Neuronal stem cell (in vitro differentiated cells): ENCODE measurements around the gene PKP4.

Experiments
- DNase-seq: peaks from one replicate; pipeline ENCODE4 v3.0.0-alpha.2; 2013; ENCODE audit warnings: low spot score
- H2AFZ ChIP-seq: one replicate; pipeline ENCODE4 v1.6.1; 2013; ENCODE audit warnings: mild to moderate bottlenecking, low read length, inconsistent platforms
- H2AK5ac ChIP-seq: 2 replicates; pipeline ENCODE4 v1.6.1; 2013; ENCODE audit warnings: low read depth, mild to moderate bottlenecking, inconsistent platforms, low read length, moderate library complexity, mixed read lengths
- H2BK120ac ChIP-seq: 2 replicates; pipeline ENCODE4 v1.6.1; 2013; ENCODE audit warnings: low read depth, mild to moderate bottlenecking, inconsistent platforms, low read length, moderate library complexity, mixed read lengths
- H2BK12ac ChIP-seq: one replicate; pipeline ENCODE4 v1.6.1; 2013; ENCODE audit warnings: low read length, inconsistent platforms
- H2BK15ac ChIP-seq: 2 replicates; pipeline ENCODE4 v1.6.1; 2013; ENCODE audit warnings: mild to moderate bottlenecking, low read length, inconsistent platforms, mixed read lengths
- H2BK5ac ChIP-seq: one replicate; pipeline ENCODE4 v1.6.1; 2013; ENCODE audit warnings: inconsistent platforms, mild to moderate bottlenecking, low read length, moderate library complexity
- H3K14ac ChIP-seq: one replicate; pipeline ENCODE4 v1.6.1; 2013; ENCODE audit warnings: low read length, inconsistent platforms
- H3K18ac ChIP-seq: 2 replicates; pipeline ENCODE4 v1.6.1; 2013; ENCODE audit warnings: low read length, inconsistent platforms
- H3K23ac ChIP-seq: 2 replicates; pipeline ENCODE4 v1.6.1; 2013; ENCODE audit warnings: low read depth, mild to moderate bottlenecking, mixed read lengths, low read length, inconsistent platforms; ENCODE audit not compliant: poor library complexity
- H3K27ac ChIP-seq: replicated peaks from 3 replicates; pipeline ENCODE4 v1.5.1; 2013; ENCODE audit warnings: low read length, inconsistent platforms
- H3K27me3 ChIP-seq, 3 experiments: 2 replicates each; pipeline ENCODE4 v1.6.1; 2013; ENCODE audit warnings: low read length in 3 of 3, mild to moderate bottlenecking in 2 of 3, inconsistent platforms in 1 of 3, low read depth in 1 of 3, mixed read lengths in 1 of 3, moderate library complexity in 1 of 3; ENCODE audit not compliant: control insufficient read depth in 3 of 3, insufficient read depth in 3 of 3
- H3K36me3 ChIP-seq, 2 donors: replicated peaks in 1 of 2; 2 replicates each; pipeline ENCODE4 v1.6.1; 2013; ENCODE audit warnings: low read length in 2 of 2; ENCODE audit not compliant: control insufficient read depth in 2 of 2, insufficient read depth in 2 of 2
- H3K4ac ChIP-seq: 2 replicates; pipeline ENCODE4 v1.6.1; 2013; ENCODE audit warnings: inconsistent platforms, mild to moderate bottlenecking, low read length, moderate library complexity
- H3K4me1 ChIP-seq, 2 donors: 1 replicate in 1 of 2; 2 replicates in 1 of 2; pipeline ENCODE4 v1.6.1; 2013; ENCODE audit warnings: low read length in 2 of 2, low read depth in 1 of 2; ENCODE audit not compliant: control insufficient read depth in 2 of 2, insufficient read depth in 1 of 2
- H3K4me2 ChIP-seq: one replicate; pipeline ENCODE4 v1.6.1; 2013; ENCODE audit warnings: mild to moderate bottlenecking, low read length, inconsistent platforms; ENCODE audit not compliant: insufficient read depth, poor library complexity, severe bottlenecking
- H3K4me3 ChIP-seq, 2 donors: 2 replicates each; pipeline ENCODE4 v1.5.1; 2013; ENCODE audit warnings: low read length in 2 of 2, mild to moderate bottlenecking in 2 of 2, inconsistent platforms in 1 of 2, moderate library complexity in 1 of 2
- H3K79me1 ChIP-seq: one replicate; pipeline ENCODE4 v1.6.1; 2013; ENCODE audit warnings: low read depth, mild to moderate bottlenecking, inconsistent platforms, low read length, moderate library complexity
- H3K9ac ChIP-seq: one replicate; pipeline ENCODE4 v1.6.1; 2013; ENCODE audit warnings: mild to moderate bottlenecking, low read depth, low read length, inconsistent platforms; ENCODE audit not compliant: poor library complexity
- H3K9me3 ChIP-seq, 2 donors: replicated peaks in 1 of 2; 2 replicates each; pipeline versions ENCODE3 to v1.6.1; 2013; ENCODE audit warnings: low read length in 2 of 2, mild to moderate bottlenecking in 2 of 2, inconsistent platforms in 1 of 2, low read depth in 1 of 2, mixed read lengths in 1 of 2, moderate library complexity in 1 of 2; ENCODE audit not compliant: control insufficient read depth in 2 of 2, insufficient read depth in 1 of 2
- H4K8ac ChIP-seq: one replicate; pipeline ENCODE4 v1.6.1; 2013; ENCODE audit warnings: low read depth, mild to moderate bottlenecking, inconsistent platforms, low read length, moderate library complexity
- H4K91ac ChIP-seq: one replicate; pipeline ENCODE4 v1.6.1; 2013; ENCODE audit warnings: low read length, low read depth, mild to moderate bottlenecking, inconsistent platforms; ENCODE audit not compliant: poor library complexity
- WGBS, 2 donors: extraction: QIAGEN DNeasy Blood & Tissue Kit; methylation state at CpG; one replicate each; pipeline ENCODE4 v1.1.7; 2013; ENCODE audit warnings: missing lambda C conversion rate in 2 of 2, mixed read lengths in 1 of 2; ENCODE audit not compliant: insufficient read length in 2 of 2, insufficient replicate concordance in 1 of 2; ENCODE audit errors: extremely low coverage in 2 of 2; 5-methylcytosine and 5-hydroxymethylcytosine counted together

The PKP4 gene

GRCh38 chr2:158499383-158499782, 42.6 kb downstream of the PKP4 start:
- Histone ChIP-seq H3K36me3 (no peaks in the 10 kb centered on the region), H2AK5ac (no peak overlapping the region), H3K9me3 (no peaks in the 10 kb centered on the region), H3K18ac (no peak overlapping the region), H3K4me2 (no peak overlapping the region), H2AFZ (no peak overlapping the region), H3K9ac (no peak overlapping the region), H3K79me1 (no peaks in the 10 kb centered on the region), H4K8ac (no peak overlapping the region), H3K23ac (no peak overlapping the region), H3K14ac (no peak overlapping the region), H2BK120ac (no peak overlapping the region), H3K27me3 (no peaks in the 10 kb centered on the region), H2BK5ac (no peak overlapping the region), H4K91ac (no peak overlapping the region), H2BK12ac (no peak overlapping the region), H3K27ac (no peak overlapping the region), H3K4me1 (peaks cover 0 to 1% of the 10 kb centered on the region in 2 donors), H2BK15ac (no peak overlapping the region), H3K4me3 (no peak overlapping the region), H3K4ac (no peak overlapping the region)
- no CpG with 5 or more reads among the region's 2 CpGs for WGBS, 2 donors
- no peak for DNase-seq

- no peak for DNase-seq
- WGBS, 2 donors = no CpG with 5 or more reads among the region's 2 CpGs
- Histone ChIP-seq H3K79me1 (no peaks in the 10 kb centered on the region), H3K4me2 (no peak overlapping the region), H3K27me3 (no peaks in the 10 kb centered on the region), H3K9ac (no peak overlapping the region), H2BK15ac (no peak overlapping the region), H2AFZ (no peak overlapping the region), H3K14ac (no peak overlapping the region), H3K4me1 (peaks cover 0 to 1% of the 10 kb centered on the region in 2 donors), H4K8ac (no peak overlapping the region), H3K4me3 (no peak overlapping the region), H2BK120ac (no peak overlapping the region), H3K18ac (no peak overlapping the region), H3K27ac (no peak overlapping the region), H3K4ac (no peak overlapping the region), H2AK5ac (no peak overlapping the region), H4K91ac (no peak overlapping the region), H2BK5ac (no peak overlapping the region), H3K9me3 (no peaks in the 10 kb centered on the region), H2BK12ac (no peak overlapping the region), H3K23ac (no peak overlapping the region), H3K36me3 (no peaks in the 10 kb centered on the region)
Measured at GRCh38 chr2:158500333-158500732, 43.6 kb downstream of the PKP4 start.

- H2AFZ ChIP-seq = no peak overlapping the region
- no peak overlapping the region for H2AK5ac ChIP-seq
- no peak overlapping the region for H3K4me3 ChIP-seq
- H2BK5ac ChIP-seq = no peak overlapping the region
- no peak overlapping the region for H2BK120ac ChIP-seq
- peaks cover 0 to 1% of the 10 kb centered on the region in 2 donors for H3K4me1 ChIP-seq
- H3K79me1 ChIP-seq = no peaks in the 10 kb centered on the region
- H3K36me3 ChIP-seq = no peaks in the 10 kb centered on the region
- H2BK15ac ChIP-seq = no peak overlapping the region
- no peak for DNase-seq
- H3K23ac ChIP-seq = no peak overlapping the region
- no peaks in the 10 kb centered on the region for H3K27me3 ChIP-seq
- H3K9ac ChIP-seq = no peak overlapping the region
- no peak overlapping the region for H2BK12ac ChIP-seq
- H3K9me3 ChIP-seq = no peaks in the 10 kb centered on the region
- H3K18ac ChIP-seq = no peak overlapping the region
- H3K14ac ChIP-seq = no peak overlapping the region
- H4K8ac ChIP-seq = no peak overlapping the region
- H3K27ac ChIP-seq = no peak overlapping the region
- H3K4ac ChIP-seq = no peak overlapping the region
- H3K4me2 ChIP-seq = no peak overlapping the region
- no peak overlapping the region for H4K91ac ChIP-seq
- WGBS, 2 donors = no CpG with 5 or more reads among the region's 1 CpG
Measured at GRCh38 chr2:158501301-158501700, 44.5 kb downstream of the PKP4 start.

- no peak overlapping the region for H2AK5ac ChIP-seq
- no peak overlapping the region for H3K27ac ChIP-seq
- no peak overlapping the region for H3K4me2 ChIP-seq
- no peak overlapping the region for H4K91ac ChIP-seq
- H4K8ac ChIP-seq = no peak overlapping the region
- H3K9ac ChIP-seq = no peak overlapping the region
- H3K23ac ChIP-seq = no peak overlapping the region
- no peaks in the 10 kb centered on the region for H3K36me3 ChIP-seq
- no peak overlapping the region for H2BK15ac ChIP-seq
- peaks cover 0 to 1% of the 10 kb centered on the region in 2 donors for H3K4me1 ChIP-seq
- H3K4me3 ChIP-seq = no peak overlapping the region
- no peak overlapping the region for H3K18ac ChIP-seq
- no peak overlapping the region for H2AFZ ChIP-seq
- no peak overlapping the region for H2BK12ac ChIP-seq
- no peak for DNase-seq
- WGBS, 2 donors = no CpG with 5 or more reads among the region's 2 CpGs
- no peak overlapping the region for H3K4ac ChIP-seq
- H3K79me1 ChIP-seq = no peaks in the 10 kb centered on the region
- no peak overlapping the region for H2BK120ac ChIP-seq
- H3K9me3 ChIP-seq = no peaks in the 10 kb centered on the region
- H3K14ac ChIP-seq = no peak overlapping the region
- H3K27me3 ChIP-seq = no peaks in the 10 kb centered on the region
- no peak overlapping the region for H2BK5ac ChIP-seq
Measured at GRCh38 chr2:158502974-158503373, 46.2 kb downstream of the PKP4 start.
